Neural progenitor cell (in vitro differentiated cells): Measurements from ENCODE around the gene CDCA7L.

Source experiments
- CTCF ChIP-seq: fragments of 200-600 bp; sonication (generic); IDR thresholded peaks from 2 replicates; pipeline ENCODE4 v1.5.1; 2017; ENCODE audit warnings: antibody characterized with exemption, mild to moderate bottlenecking
- EZH2 ChIP-seq: fragments of 200-600 bp; sonication (generic); IDR thresholded peaks from 2 replicates; pipeline ENCODE4 v1.6.1; 2017; ENCODE audit warnings: antibody characterized with exemption, mild to moderate bottlenecking, moderate library complexity

GRCh38 chr7:21887779-21888178 lies 57.9 kb downstream of the CDCA7L start:
- TF ChIP-seq CTCF (no peak), EZH2 (no peak)
